SJCRH30 (cell line): ENCODE measurements around the gene GPR32. TPM values are rescaled to one million over a fixed set of nuclear protein-coding genes. Genes with fewer than 3 reads are reported as not detected.
A peak's percentile ranks its signal among the peaks of the same experiment; 100 is the strongest.
"Not testable (repeated sequence)": the region's sequence is repeated elsewhere in the genome, so short reads cannot be mapped to it uniquely, and the experiment has no call there.

Experiments used
- DNase-seq, 2 experiments: peaks; one replicate each; pipeline ENCODE4 v3.0.0-alpha.2; 2015 to 2020
- H3K27ac ChIP-seq: fragments of 250-450 bp; sonication (Bioruptor Pico); 2 replicates; pipeline ENCODE4 v1.5.1; 2020; ENCODE audit warnings: mild to moderate bottlenecking, moderate library complexity
- H3K27me3 ChIP-seq: fragments of 250-450 bp; sonication (Bioruptor Pico); 2 replicates; pipeline ENCODE4 v1.5.1; 2020; ENCODE audit warnings: mild to moderate bottlenecking, moderate library complexity
- H3K36me3 ChIP-seq: fragments of 250-450 bp; sonication (Bioruptor Pico); 2 replicates; pipeline ENCODE4 v1.5.1; 2020; ENCODE audit warnings: mild to moderate bottlenecking, moderate library complexity
- H3K4me1 ChIP-seq: fragments of 250-450 bp; sonication (Bioruptor Pico); 2 replicates; pipeline ENCODE4 v1.5.1; 2020; ENCODE audit warnings: mild to moderate bottlenecking, moderate library complexity
- H3K4me3 ChIP-seq: fragments of 250-450 bp; sonication (Bioruptor Pico); 2 replicates; pipeline ENCODE4 v1.5.1; 2020; ENCODE audit warnings: mild to moderate bottlenecking, moderate library complexity
- H3K9me3 ChIP-seq: fragments of 250-450 bp; sonication (Bioruptor Pico); replicated peaks from 2 replicates; pipeline ENCODE4 v1.5.1; 2020; ENCODE audit warnings: mild to moderate bottlenecking, moderate library complexity
- total RNA-seq: library from RNA; depleted of rRNA; stranded (reverse); fragments of >200 nt; shearing (Covaris generic); gene quantifications from 2 replicates; pipeline ENCODE4 v1.2.3, GENCODE V29; 2014; rRNA removed

Gene GPR32
- not detected in 2 replicates for total RNA-seq

- not testable (repeated sequence) for H3K27ac ChIP-seq, H3K27me3 ChIP-seq, H3K9me3 ChIP-seq, DNase-seq, H3K36me3 ChIP-seq, H3K4me1 ChIP-seq, H3K4me3 ChIP-seq
Measured at GRCh38 chr19:50770164-50770563, at the start of gene GPR32. GPR32 (plus strand) TSS chr19:50770464; CDS start chr19:50770601, 137 bp downstream.

GRCh38 chr19:50720921-50721381 is 49.3 kb upstream of the GPR32 start:
- Histone ChIP-seq H3K27ac (no peak overlapping the region), H3K4me1 (peaks cover 7% of the 10 kb centered on the region), H3K4me3 (no peak overlapping the region), H3K27me3 (no peaks in the 10 kb centered on the region), H3K36me3 (no peaks in the 10 kb centered on the region), H3K9me3 (no peaks in the 10 kb centered on the region)
- DNase-seq: no peak

GRCh38 chr19:50721441-50722137 is 48.7 kb upstream of the GPR32 start:
- no peaks in the 10 kb centered on the region for H3K27me3 ChIP-seq

GRCh38 chr19:50722201-50723013 is 47.9 kb upstream of the GPR32 start:
- H3K4me3 ChIP-seq: no peak overlapping the region
- no peaks in the 10 kb centered on the region for H3K36me3 ChIP-seq
- no peaks in the 10 kb centered on the region for H3K9me3 ChIP-seq
- no peak for DNase-seq
- no peak overlapping the region for H3K27ac ChIP-seq
- no peaks in the 10 kb centered on the region for H3K27me3 ChIP-seq
- H3K4me1 ChIP-seq: peaks cover 13% of the 10 kb centered on the region

More at GRCh38 chr19:50721441-50722137, 48.7 kb upstream of the GPR32 start:
- no peak overlapping the region for H3K27ac ChIP-seq
- H3K36me3 ChIP-seq: no peaks in the 10 kb centered on the region
- H3K4me1 ChIP-seq: peaks cover 13% of the 10 kb centered on the region
- no peaks in the 10 kb centered on the region for H3K9me3 ChIP-seq
- H3K4me3 ChIP-seq: no peak overlapping the region
- no peak for DNase-seq

GRCh38 chr19:50723069-50723468 is 47.2 kb upstream of the GPR32 start, which contains the start of gene CLEC11A:
CLEC11A (plus strand) TSS chr19:50723364; CDS start chr19:50723526, 162 bp downstream.
- Histone ChIP-seq H3K36me3 (no peaks in the 10 kb centered on the region), H3K27ac (no peak within 1 kb of the TSS), H3K9me3 (no peaks in the 10 kb centered on the region), H3K27me3 (no peaks in the 10 kb centered on the region), H3K4me1 (peaks cover 13% of the 10 kb centered on the region), H3K4me3 (no peak within 1 kb of the TSS)
- peak in 1 of 2 experiments; percentile 27 for DNase-seq

- Histone ChIP-seq H3K27me3 (no peaks in the 10 kb centered on the region), H3K27ac (no peak overlapping the region), H3K9me3 (no peaks in the 10 kb centered on the region), H3K4me3 (no peak overlapping the region), H3K4me1 (peaks cover 13% of the 10 kb centered on the region), H3K36me3 (no peaks in the 10 kb centered on the region)
- no peak for DNase-seq
Measured at GRCh38 chr19:50723735-50724521, 46.3 kb upstream of the GPR32 start.

GRCh38 chr19:50724522-50725217 is 45.6 kb upstream of the GPR32 start:
- no peak overlapping the region for H3K4me3 ChIP-seq
- no peaks in the 10 kb centered on the region for H3K36me3 ChIP-seq
- peaks cover 13% of the 10 kb centered on the region for H3K4me1 ChIP-seq
- H3K27ac ChIP-seq: no peak overlapping the region
- H3K9me3 ChIP-seq: no peaks in the 10 kb centered on the region
- no peaks in the 10 kb centered on the region for H3K27me3 ChIP-seq
- no peak for DNase-seq

DNA sequence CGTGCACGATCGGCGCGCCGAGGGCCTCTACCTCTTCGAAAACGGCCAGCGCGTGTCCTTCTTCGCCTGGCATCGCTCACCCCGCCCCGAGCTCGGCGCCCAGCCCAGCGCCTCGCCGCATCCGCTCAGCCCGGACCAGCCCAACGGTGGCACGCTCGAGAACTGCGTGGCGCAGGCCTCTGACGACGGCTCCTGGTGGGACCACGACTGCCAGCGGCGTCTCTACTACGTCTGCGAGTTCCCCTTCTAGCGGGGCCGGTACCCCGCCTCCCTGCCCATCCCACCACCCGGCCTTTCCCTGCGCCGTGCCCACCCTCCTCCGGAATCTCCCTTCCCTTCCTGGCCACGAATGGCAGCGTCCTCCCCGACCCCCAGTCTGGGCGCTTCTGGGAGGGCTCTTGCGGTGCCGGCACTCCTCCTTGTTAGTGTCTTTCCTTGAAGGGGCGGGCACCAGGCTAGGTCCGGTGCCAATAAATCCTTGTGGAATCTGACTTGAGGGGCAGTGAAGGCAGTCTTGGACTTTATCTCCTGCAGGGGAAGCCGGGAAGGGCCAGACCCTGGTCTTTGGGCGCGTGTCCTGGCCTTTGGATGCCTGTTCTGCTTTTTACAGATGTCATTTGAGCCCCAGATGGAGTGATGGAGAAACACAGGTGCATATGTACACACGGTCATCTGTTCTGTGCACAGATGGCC is 44.9 kb upstream of the GPR32 start:
- Histone ChIP-seq H3K27ac (peak overlapping the region; percentile 86), H3K4me3 (no peak overlapping the region), H3K36me3 (no peaks in the 10 kb centered on the region), H3K27me3 (no peaks in the 10 kb centered on the region), H3K4me1 (peaks cover 13% of the 10 kb centered on the region), H3K9me3 (no peaks in the 10 kb centered on the region)
- peak in 1 of 2 experiments; percentile 51 for DNase-seq

GRCh38 chr19:50725911-50726230 is 44.4 kb upstream of the GPR32 start:
- no peaks in the 10 kb centered on the region for H3K9me3 ChIP-seq
- peak; percentile 23 to 80 for DNase-seq
- H3K27ac ChIP-seq: peak overlapping the region; percentile 86
- no peaks in the 10 kb centered on the region for H3K27me3 ChIP-seq
- peaks cover 13% of the 10 kb centered on the region for H3K4me1 ChIP-seq
- H3K4me3 ChIP-seq: no peak overlapping the region
- no peaks in the 10 kb centered on the region for H3K36me3 ChIP-seq

DNA sequence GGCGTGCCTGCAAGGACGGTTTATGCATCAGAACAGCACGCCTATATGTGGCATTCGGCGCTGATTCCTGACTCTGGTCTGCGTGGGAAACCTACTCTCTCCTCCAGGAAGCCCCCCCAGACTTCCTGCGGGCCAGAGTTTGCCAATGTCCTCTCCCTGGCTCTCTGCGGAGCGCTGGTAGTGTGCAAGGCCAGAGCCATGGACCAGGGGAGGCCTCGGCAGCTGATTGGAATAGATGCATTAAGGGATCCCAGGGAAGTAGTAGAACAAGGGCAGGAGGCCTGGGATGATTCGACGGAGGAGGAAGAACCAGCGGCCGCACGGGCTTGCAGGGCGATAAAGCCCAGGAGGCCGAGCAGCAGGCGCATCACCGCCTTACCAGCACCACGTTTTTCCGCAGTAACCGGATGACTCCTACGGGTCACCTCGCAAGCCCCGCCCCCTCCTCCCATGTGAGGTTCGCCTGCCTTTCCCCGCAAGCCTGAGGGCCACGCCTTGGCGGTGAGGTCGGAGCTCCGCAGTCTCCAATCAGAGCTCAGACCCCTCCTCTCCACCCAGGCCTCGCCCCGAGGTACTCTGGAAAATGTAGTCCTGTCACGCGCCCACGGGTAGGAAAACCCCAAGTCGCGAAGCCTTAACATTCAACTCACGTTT is 42.1 kb upstream of the GPR32 start:
- peaks cover 13% of the 10 kb centered on the region for H3K4me1 ChIP-seq
- H3K4me3 ChIP-seq: no peak overlapping the region
- no peak for DNase-seq
- H3K9me3 ChIP-seq: no peaks in the 10 kb centered on the region
- H3K36me3 ChIP-seq: no peaks in the 10 kb centered on the region
- H3K27me3 ChIP-seq: no peaks in the 10 kb centered on the region
- no peak overlapping the region for H3K27ac ChIP-seq

DNA sequence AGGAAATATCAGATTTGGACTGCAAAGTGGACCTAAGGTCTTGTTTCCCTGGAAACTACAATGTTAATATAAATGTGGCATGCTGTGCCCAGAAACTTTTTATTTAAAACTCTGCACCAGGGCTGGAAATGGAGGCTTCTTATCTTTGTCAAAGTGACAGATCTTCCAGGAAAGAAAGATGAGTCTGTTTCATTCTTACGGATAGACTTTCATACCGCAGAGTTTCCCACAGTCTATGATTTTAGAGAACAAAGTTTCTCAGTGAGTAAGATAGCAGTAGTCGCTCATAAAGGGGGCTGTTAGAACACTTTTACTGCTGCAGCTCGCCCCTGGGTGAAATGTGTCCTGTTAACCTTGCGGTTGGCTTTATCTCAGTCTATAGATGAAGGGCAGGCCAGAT is 40.4 kb upstream of the GPR32 start:
- Histone ChIP-seq H3K27me3 (no peaks in the 10 kb centered on the region), H3K9me3 (no peaks in the 10 kb centered on the region), H3K4me3 (no peak overlapping the region)

DNA sequence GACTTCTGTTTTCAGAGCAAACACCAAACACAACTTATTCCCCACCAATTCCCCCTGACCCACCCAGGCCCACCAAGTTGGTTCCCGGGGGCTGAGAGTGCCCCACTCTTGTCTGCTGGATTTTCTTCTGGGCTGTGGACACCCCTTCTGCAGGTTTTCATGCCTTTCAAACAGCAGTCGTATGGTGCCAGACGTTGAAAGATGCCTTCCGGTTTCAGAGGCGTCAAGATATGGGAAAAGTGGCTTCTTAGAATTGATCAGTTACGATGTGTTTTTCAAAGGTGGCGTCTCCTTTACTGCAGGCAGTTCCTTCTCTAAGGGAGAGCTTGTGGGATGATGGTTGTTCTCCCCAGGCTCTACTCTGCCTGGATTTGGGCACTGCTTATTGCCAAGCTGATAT is 34.4 kb upstream of the GPR32 start:
- no peaks in the 10 kb centered on the region for H3K27me3 ChIP-seq
- DNase-seq: no peak
- H3K27ac ChIP-seq: no peak overlapping the region

More for the DNA sequence above, 40.4 kb upstream of the GPR32 start:
- no peak overlapping the region for H3K27ac ChIP-seq
- no peak for DNase-seq
- peaks cover 13% of the 10 kb centered on the region for H3K4me1 ChIP-seq
- H3K36me3 ChIP-seq: no peaks in the 10 kb centered on the region

DNA sequence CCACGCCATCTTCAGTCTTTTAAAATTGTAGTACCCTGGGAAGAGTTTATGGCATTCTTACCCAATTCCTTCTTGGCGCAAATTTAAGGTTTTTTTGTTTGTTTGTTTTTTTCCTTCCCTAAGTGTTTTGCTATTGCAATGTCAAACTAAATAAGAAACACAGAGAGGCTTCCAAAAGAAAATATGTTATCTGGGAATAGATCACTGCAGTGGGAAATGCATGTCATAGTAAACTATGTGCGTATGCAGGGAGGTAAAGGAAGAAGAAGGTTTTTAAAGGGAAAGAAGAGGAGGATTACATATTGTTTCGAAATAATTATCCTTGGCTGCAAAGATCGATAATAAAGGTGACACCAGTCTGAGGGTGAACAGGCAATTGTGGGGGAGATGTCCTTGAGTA is 33.9 kb upstream of the GPR32 start:
- Histone ChIP-seq H3K36me3 (no peaks in the 10 kb centered on the region), H3K27ac (no peak overlapping the region), H3K27me3 (no peaks in the 10 kb centered on the region)

More for the DNA sequence above, 34.4 kb upstream of the GPR32 start:
- Histone ChIP-seq H3K4me3 (no peak overlapping the region), H3K9me3 (no peaks in the 10 kb centered on the region), H3K4me1 (no peaks in the 10 kb centered on the region), H3K36me3 (no peaks in the 10 kb centered on the region)

More for the DNA sequence above, 33.9 kb upstream of the GPR32 start:
- Histone ChIP-seq H3K9me3 (no peaks in the 10 kb centered on the region), H3K4me3 (no peak overlapping the region), H3K4me1 (no peaks in the 10 kb centered on the region)
- no peak for DNase-seq
